GM18505 (cell line): ENCODE data around the gene ADARB2.

Source experiments
- ATAC-seq: cut with Tn5 transposase; IDR thresholded peaks from one replicate; pipeline ENCODE4 v1.9.1; 2021; ENCODE audit not compliant: unreplicated experiment
- POLR2A ChIP-seq: IDR thresholded peaks from 4 replicates; pipeline ENCODE4 v1.6.1; 2011; ENCODE audit warnings: borderline replicate concordance; ENCODE audit not compliant: insufficient read depth, insufficient read length; ENCODE audit errors: extremely low read depth

ADARB2 gene

GRCh38 chr10:1608851-1609647 is 128.3 kb downstream of the ADARB2 start:
- ATAC-seq: no peak
- TF ChIP-seq POLR2A: no peak

GRCh38 chr10:1608408-1608807 is 128.9 kb downstream of the ADARB2 start:
- ATAC-seq: no peak
- TF ChIP-seq POLR2A: no peak

- no peak for TF ChIP-seq POLR2A
- ATAC-seq: no peak
Measured at GRCh38 chr10:1607466-1607865, 129.9 kb downstream of the ADARB2 start.

GRCh38 chr10:1605999-1606940 is 131.1 kb downstream of the ADARB2 start:
- no peak for TF ChIP-seq POLR2A
- ATAC-seq: no peak

GRCh38 chr10:1605121-1605520 is 132.2 kb downstream of the ADARB2 start:
- TF ChIP-seq POLR2A: no peak
- ATAC-seq: no peak

GRCh38 chr10:1604246-1604645 is 133.1 kb downstream of the ADARB2 start:
- ATAC-seq: no peak
- TF ChIP-seq POLR2A: no peak

- TF ChIP-seq POLR2A: no peak
- no peak for ATAC-seq
Measured at GRCh38 chr10:1603181-1603580, 134.1 kb downstream of the ADARB2 start.

- ATAC-seq: no peak
- no peak for TF ChIP-seq POLR2A
Measured at GRCh38 chr10:1602037-1602484, 135.3 kb downstream of the ADARB2 start.

- TF ChIP-seq POLR2A: no peak
- no peak for ATAC-seq
Measured at GRCh38 chr10:1601406-1601805, 135.9 kb downstream of the ADARB2 start.

- ATAC-seq: no peak
- no peak for TF ChIP-seq POLR2A
Measured at GRCh38 chr10:1600861-1601260, 136.5 kb downstream of the ADARB2 start.

GRCh38 chr10:1598393-1599153 is 138.8 kb downstream of the ADARB2 start:
- no peak for ATAC-seq
- no peak for TF ChIP-seq POLR2A

- TF ChIP-seq POLR2A: no peak
- ATAC-seq: no peak
Measured at GRCh38 chr10:1597370-1598146, 139.8 kb downstream of the ADARB2 start.
